ENCODE measurements around the gene SYTL3. TPM values are rescaled to one million over a fixed set of nuclear protein-coding genes. Genes with fewer than 3 reads are reported as not detected.
"Not testable (repeated sequence)": the region's sequence is repeated elsewhere in the genome, so short reads cannot be mapped to it uniquely, and the experiment has no call there.

Gene SYTL3
- total RNA-seq, 1 experiment from 2014 or later = 0.86 TPM

DNA sequence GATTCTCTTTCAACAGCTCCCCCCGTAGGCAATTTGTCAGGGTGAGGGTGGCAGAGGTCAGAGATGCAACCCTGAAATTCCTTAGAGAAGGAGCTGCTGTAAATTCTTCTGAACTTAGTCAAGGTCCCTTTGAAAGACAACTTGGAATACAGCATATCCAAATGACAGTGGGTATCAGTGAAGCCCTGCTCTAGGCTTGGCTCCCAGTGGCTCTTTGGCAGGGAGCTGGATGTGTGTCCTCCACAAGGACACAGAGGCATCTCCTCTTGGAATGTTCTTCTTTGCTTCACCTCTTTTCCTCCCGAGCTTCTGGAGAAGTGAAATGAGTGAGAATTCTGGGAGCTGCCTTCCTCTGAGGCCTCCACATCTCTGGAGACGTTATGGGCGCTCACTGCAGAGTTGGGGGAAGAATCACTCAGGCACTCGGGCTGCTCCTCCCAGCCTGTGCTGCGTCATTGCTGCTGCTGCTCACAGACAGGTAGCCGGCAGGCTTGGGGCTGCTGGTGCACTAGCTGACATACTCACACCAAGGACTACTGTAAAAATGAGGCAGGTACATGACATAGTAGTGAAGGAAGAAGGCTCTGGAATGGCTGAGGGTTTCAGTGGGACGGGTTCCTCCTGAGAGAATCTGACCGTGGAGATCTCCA is 39.4 kb upstream of the SYTL3 start:
- ChIA-PET CTCF (no interaction called here), POLR2A (interaction anchor here (1.3 kb wide), 1 partner anchor 34 kb away, joined by 6 read pairs; the partner anchor contains the start of gene DYNLT1)

DNA sequence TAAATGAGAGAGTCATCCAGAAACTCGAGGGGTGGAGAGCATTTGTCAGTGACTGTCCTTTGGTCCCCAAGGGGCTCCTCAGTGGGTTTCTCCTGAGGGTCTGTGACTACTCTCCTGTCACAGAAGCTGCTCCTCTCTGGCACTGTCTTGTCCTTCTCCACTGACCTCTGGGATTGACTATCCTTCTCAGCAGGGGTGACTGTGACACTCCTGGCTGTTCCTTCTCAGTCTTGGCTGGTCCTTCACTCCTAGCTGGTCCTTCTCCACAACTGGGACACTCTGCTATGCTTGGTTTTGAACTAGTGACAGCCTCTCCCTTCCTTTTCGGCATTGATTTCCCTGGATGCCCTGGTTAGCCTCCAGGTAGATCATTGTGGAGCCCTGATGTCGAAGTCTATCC is 38.8 kb upstream of the SYTL3 start:
- TF ChIP-seq, protein P1, sequence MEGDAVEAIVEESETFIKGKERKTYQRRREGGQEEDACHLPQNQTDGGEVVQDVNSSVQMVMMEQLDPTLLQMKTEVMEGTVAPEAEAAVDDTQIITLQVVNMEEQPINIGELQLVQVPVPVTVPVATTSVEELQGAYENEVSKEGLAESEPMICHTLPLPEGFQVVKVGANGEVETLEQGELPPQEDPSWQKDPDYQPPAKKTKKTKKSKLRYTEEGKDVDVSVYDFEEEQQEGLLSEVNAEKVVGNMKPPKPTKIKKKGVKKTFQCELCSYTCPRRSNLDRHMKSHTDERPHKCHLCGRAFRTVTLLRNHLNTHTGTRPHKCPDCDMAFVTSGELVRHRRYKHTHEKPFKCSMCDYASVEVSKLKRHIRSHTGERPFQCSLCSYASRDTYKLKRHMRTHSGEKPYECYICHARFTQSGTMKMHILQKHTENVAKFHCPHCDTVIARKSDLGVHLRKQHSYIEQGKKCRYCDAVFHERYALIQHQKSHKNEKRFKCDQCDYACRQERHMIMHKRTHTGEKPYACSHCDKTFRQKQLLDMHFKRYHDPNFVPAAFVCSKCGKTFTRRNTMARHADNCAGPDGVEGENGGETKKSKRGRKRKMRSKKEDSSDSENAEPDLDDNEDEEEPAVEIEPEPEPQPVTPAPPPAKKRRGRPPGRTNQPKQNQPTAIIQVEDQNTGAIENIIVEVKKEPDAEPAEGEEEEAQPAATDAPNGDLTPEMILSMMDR (IDR thresholded peaks at IDR 0.05; ENCODE audit: insufficient read depth in 1 of 2, low read depth in 1 of 2, low read length in 1 of 2, severe bottlenecking in 1 of 2, unreplicated experiment in 1 of 2) = no peak
- peaks cover 35% of the 10 kb centered on the region for H3K4me1 ChIP-seq
- peak overlapping the region; percentile 75 for H3K27ac Mint-ChIP-seq (ENCODE audit: unreplicated experiment)
- H3K36me3 ChIP-seq (ENCODE audit: control insufficient read depth, insufficient read depth, low read length) = peaks cover 4% of the 10 kb centered on the region; the same call in 1 of the 2 replicates
- H3K27me3 Mint-ChIP-seq (ENCODE audit: insufficient read depth, unreplicated experiment) = no peaks in the 10 kb centered on the region
- H3K4me3 ChIP-seq (ENCODE audit: low read depth, low read length) = no peak overlapping the region
- peak overlapping the region; percentile 50 for H3K4me3 Mint-ChIP-seq (ENCODE audit: unreplicated experiment)
- ChIA-PET CTCF (interaction anchor here (1.4 kb wide), 1 partner anchor 397 kb away, joined by 6 read pairs; no protein-coding TSS in a partner anchor), POLR2A (interaction anchor here (1.3 kb wide), 1 partner anchor 33 kb away, joined by 6 read pairs; the partner anchor contains the start of gene DYNLT1)
- peaks cover 35% of the 10 kb centered on the region for H3K4me1 Mint-ChIP-seq (ENCODE audit: low read depth, unreplicated experiment)
- H3K36me3 Mint-ChIP-seq (ENCODE audit: insufficient read depth, unreplicated experiment) = peaks cover 49% of the 10 kb centered on the region
- H3K9me3 ChIP-seq = no peaks in the 10 kb centered on the region
- no peaks in the 10 kb centered on the region for H3K27me3 ChIP-seq (replicated peaks; ENCODE audit: control insufficient read depth, insufficient read depth, low read length)
- intact Hi-C loops (cut with micrococcal nuclease; ENCODE audit: unreplicated experiment) = loop anchor here (2.0 kb wide), 1 partner anchor 396 kb away; no protein-coding TSS in a partner anchor
- no peak for DNase-seq
- no peaks in the 10 kb centered on the region for H3K9me3 Mint-ChIP-seq (ENCODE audit: unreplicated experiment)
- TSS peak; percentile 62 for BruUV-seq (replicated peaks)

More for the DNA sequence above, 39.4 kb upstream of the SYTL3 start:
- Histone ChIP-seq H3K27me3 (replicated peaks; ENCODE audit: control insufficient read depth, insufficient read depth, low read length) (no peaks in the 10 kb centered on the region), H3K9me3 (no peaks in the 10 kb centered on the region), H3K36me3 (ENCODE audit: control insufficient read depth, insufficient read depth, low read length) (peaks cover 4% of the 10 kb centered on the region), H3K4me3 (ENCODE audit: low read depth, low read length) (no peak overlapping the region), H3K4me1 (peaks cover 35% of the 10 kb centered on the region)
- no TSS peak for BruUV-seq (replicated peaks)
- no peaks in the 10 kb centered on the region for H3K9me3 Mint-ChIP-seq (ENCODE audit: unreplicated experiment)
- H3K4me1 Mint-ChIP-seq (ENCODE audit: low read depth, unreplicated experiment) = peaks cover 37% of the 10 kb centered on the region
- no peak for DNase-seq
- H3K27me3 Mint-ChIP-seq (ENCODE audit: insufficient read depth, unreplicated experiment) = no peaks in the 10 kb centered on the region
- TF ChIP-seq, protein P1 (IDR thresholded peaks at IDR 0.05; ENCODE audit: insufficient read depth in 1 of 2, low read depth in 1 of 2, low read length in 1 of 2, severe bottlenecking in 1 of 2, unreplicated experiment in 1 of 2) = no peak
- intact Hi-C loops (cut with micrococcal nuclease; ENCODE audit: unreplicated experiment) = loop anchor here (2.0 kb wide), 1 partner anchor 396 kb away; no protein-coding TSS in a partner anchor
- H3K36me3 Mint-ChIP-seq (ENCODE audit: insufficient read depth, unreplicated experiment) = peaks cover 49% of the 10 kb centered on the region
- H3K4me3 Mint-ChIP-seq (ENCODE audit: unreplicated experiment) = peak overlapping the region; percentile 50
- H3K27ac Mint-ChIP-seq (ENCODE audit: unreplicated experiment) = peak overlapping the region; percentile 75

DNA sequence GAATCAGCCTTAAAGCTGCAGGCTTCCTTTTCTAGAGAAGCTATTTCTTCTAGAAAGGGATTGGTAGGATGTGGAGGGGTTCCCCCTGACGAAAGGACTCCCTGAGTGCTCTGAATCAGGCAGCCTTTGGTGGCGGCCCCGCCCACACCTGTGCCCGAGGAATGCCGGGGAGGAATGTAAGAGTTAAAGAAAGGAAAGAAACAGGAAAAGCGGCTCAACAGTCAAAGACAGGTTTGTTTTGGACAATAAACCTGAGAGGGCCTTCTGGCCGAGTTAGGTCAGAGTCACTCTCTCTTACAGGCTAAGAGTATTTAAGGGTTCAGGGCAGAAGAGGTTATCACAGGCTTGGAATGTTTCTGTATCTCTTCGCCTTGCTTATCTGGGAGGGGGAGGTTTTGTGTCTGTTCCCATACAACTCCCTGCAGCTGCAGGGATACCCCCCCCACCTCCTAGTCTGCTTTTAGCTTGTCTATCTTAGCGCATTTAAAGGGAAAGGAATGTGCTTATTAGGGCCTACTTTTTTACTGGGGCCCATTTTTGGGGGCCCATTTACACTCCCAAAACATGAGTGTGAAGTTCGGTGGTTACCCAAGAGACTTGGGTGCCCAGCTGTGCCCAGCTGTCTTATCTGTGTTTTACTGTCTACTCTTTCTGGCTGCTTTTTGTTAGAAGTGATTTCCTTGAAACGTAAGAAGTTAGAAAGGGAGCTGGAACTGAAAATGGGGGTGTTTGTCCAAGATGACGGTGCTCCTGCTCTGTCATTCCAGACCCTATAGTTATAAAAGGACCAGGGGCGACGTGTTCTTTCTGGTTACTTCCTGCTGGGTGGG is 38.1 kb upstream of the SYTL3 start:
- H3K9me3 Mint-ChIP-seq (ENCODE audit: unreplicated experiment) = no peaks in the 10 kb centered on the region
- Histone ChIP-seq H3K27me3 (replicated peaks; ENCODE audit: control insufficient read depth, insufficient read depth, low read length) (no peaks in the 10 kb centered on the region), H3K36me3 (ENCODE audit: control insufficient read depth, insufficient read depth, low read length) (peaks cover 2% of the 10 kb centered on the region; the same call in 1 of the 2 replicates), H3K9me3 (no peaks in the 10 kb centered on the region), H3K4me1 (peaks cover 35% of the 10 kb centered on the region), H3K4me3 (ENCODE audit: low read depth, low read length) (peak overlapping the region; percentile 11; the same call in 1 of the 2 replicates)
- peak overlapping the region; percentile 50 for H3K4me3 Mint-ChIP-seq (ENCODE audit: unreplicated experiment)
- ChIA-PET CTCF (interaction anchor here (1.4 kb wide), 1 partner anchor 398 kb away, joined by 6 read pairs; no protein-coding TSS in a partner anchor), POLR2A (interaction anchor here (0.6 to 1.3 kb wide), 3 partner anchors 32 to 207 kb away, joined by 5 to 14 read pairs (median 6); partner anchors contain the start of genes DYNLT1 and EZR)
- intact Hi-C loops (cut with micrococcal nuclease; ENCODE audit: unreplicated experiment) = loop anchor here (2.0 kb wide), 1 partner anchor 397 kb away; no protein-coding TSS in a partner anchor
- H3K4me1 Mint-ChIP-seq (ENCODE audit: low read depth, unreplicated experiment) = peaks cover 35% of the 10 kb centered on the region
- no peaks in the 10 kb centered on the region for H3K27me3 Mint-ChIP-seq (ENCODE audit: insufficient read depth, unreplicated experiment)
- TF ChIP-seq, protein P1 (IDR thresholded peaks at IDR 0.05; ENCODE audit: insufficient read depth in 1 of 2, low read depth in 1 of 2, low read length in 1 of 2, severe bottlenecking in 1 of 2, unreplicated experiment in 1 of 2) = no peak
- no TSS peak for BruUV-seq (replicated peaks)
- peaks cover 55% of the 10 kb centered on the region for H3K36me3 Mint-ChIP-seq (ENCODE audit: insufficient read depth, unreplicated experiment)
- H3K27ac Mint-ChIP-seq (ENCODE audit: unreplicated experiment) = peak overlapping the region; percentile 75
- peak; percentile 87 to 89 for DNase-seq

DNA sequence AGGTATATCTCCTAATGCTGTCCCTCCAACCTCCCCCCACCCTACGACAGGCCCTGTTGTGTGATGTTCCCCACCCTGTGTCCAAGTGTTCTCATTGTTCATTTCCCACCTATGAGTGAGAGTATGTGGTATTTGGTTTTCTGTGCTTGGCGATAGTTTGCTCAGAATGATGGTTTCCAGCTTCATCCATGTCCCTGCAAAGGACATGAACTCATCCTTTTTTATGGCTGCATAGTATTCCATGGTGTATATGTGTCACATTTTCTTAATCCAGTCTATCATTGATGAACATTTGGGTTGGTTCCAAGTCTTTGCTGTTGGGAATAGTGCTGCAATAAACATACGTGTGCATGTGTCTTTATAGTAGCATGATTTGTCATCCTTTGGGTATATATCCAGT is 35.2 kb upstream of the SYTL3 start:
- Mint-ChIP-seq H3K4me1 (ENCODE audit: low read depth, unreplicated experiment) (peaks cover 31% of the 10 kb centered on the region), H3K36me3 (ENCODE audit: insufficient read depth, unreplicated experiment) (peaks cover 62% of the 10 kb centered on the region)
- H3K36me3 ChIP-seq (ENCODE audit: control insufficient read depth, insufficient read depth, low read length); H3K27me3 ChIP-seq (replicated peaks; ENCODE audit: control insufficient read depth, insufficient read depth, low read length); H3K9me3 Mint-ChIP-seq (ENCODE audit: unreplicated experiment); H3K27ac Mint-ChIP-seq (ENCODE audit: unreplicated experiment); intact Hi-C loops (cut with micrococcal nuclease; ENCODE audit: unreplicated experiment); POLR2A ChIA-PET; H3K9me3 ChIP-seq; BruUV-seq (replicated peaks); CTCF ChIA-PET; H3K4me3 ChIP-seq (ENCODE audit: low read depth, low read length); H3K27me3 Mint-ChIP-seq (ENCODE audit: insufficient read depth, unreplicated experiment); H3K4me3 Mint-ChIP-seq (ENCODE audit: unreplicated experiment); DNase-seq: not testable (repeated sequence)
- H3K4me1 ChIP-seq = peaks cover 35% of the 10 kb centered on the region

All from Caco-2 (cell line).